HG03103 (cell line): Measurements from ENCODE around the gene TMEM17.

Experiments used
- ATAC-seq: cut with Tn5 transposase; IDR thresholded peaks from one replicate; pipeline ENCODE4 v1.9.1; 2021; ENCODE audit warnings: low read depth; ENCODE audit not compliant: unreplicated experiment

TMEM17 gene

DNA sequence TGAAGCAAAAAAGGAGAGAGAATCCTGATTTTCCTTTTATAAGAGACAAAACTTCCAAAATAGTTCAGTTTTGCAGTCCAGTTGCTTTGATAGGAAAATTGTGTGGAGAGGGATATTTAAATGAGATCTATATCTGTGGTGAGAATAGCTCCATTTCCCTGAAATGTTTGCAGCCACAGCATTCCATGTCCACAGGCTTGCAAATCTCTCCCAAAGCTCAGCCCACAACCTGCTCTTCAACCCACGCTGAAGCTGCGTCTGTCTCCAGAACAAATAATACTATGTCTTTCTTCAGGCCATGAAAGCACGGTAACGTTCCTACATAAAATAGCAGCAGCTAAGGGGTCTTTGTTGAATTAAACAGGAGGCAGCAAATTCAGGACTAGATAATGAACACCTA lies 31.8 kb downstream of the TMEM17 start:
- no peak for ATAC-seq

DNA sequence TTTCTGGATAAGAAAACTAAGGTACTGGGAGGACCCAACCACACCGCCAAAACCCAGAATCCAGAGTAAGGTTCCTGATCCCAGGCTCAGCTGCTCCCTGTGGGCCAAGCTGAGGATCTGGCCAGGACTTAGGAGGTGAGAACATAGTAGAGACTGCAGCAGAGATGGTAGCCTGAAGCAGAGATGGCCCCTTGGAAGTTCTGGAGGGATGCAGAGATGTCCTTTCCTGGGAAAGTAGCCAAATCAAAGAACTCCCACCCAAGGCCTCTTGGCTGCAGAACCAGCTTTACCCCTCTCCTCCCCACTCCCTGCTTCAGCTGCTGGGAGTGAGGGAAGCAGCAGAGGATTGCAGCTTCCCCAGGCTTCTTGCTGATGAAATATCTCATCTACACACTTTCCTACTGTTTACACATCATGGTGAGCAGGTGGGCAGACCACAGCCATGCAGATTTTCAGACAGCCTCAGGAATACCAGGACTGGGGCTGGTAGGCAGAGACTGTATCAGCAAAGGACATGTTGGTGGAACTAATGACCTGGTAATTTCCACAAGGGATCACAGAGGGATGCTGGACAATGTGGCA lies 32.7 kb downstream of the TMEM17 start:
- ATAC-seq, result no peak

DNA sequence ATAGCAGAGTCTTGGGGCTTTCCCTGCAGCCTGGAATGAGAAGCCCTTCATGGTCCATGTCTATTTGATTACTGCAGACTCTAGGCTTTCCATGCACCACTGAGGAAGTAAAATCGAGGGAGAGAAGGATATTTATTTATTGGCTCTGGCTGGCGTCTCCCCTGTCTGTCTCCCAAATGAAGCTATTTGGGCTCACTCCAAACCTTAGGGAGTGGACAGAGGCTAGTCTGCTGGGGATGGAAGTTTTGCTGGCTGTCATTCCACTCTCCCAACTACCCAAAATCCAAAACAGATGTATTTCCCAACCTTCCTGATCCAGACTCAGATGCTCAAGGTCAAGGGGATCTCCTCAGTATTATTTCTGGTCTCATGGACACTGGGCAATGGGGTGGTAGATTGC lies 33.7 kb downstream of the TMEM17 start:
- no peak for ATAC-seq

GRCh38 chr2:62471816-62472215 lies 34.2 kb downstream of the TMEM17 start:
- no peak for ATAC-seq

- no peak for ATAC-seq
Observed at GRCh38 chr2:62471404-62471803, 34.6 kb downstream of the TMEM17 start.

- ATAC-seq, result no peak
Observed at GRCh38 chr2:62469548-62469947, 36.4 kb downstream of the TMEM17 start.

- no peak for ATAC-seq
Observed at GRCh38 chr2:62469114-62469513, 36.9 kb downstream of the TMEM17 start.

- ATAC-seq, result no peak
Observed at GRCh38 chr2:62467475-62468321, 38.3 kb downstream of the TMEM17 start.

DNA sequence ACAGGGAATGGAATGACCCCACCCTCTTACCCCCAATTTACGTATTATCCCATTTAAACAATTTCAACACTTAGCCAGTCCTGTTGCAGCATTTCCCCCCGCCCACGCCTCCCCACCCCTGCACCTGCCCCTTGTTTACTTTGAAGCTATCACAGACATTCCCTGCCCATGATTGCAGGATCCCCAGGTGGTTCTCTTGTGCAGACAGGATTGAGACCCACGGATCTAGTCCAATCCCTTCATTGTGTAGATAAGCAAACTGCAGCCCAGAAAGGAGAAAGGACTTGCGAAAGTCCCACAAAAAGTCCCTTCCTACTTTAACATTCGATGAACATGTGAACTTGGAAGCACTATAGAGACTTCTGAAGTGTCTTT lies 38.9 kb downstream of the TMEM17 start:
- ATAC-seq, result no peak

DNA sequence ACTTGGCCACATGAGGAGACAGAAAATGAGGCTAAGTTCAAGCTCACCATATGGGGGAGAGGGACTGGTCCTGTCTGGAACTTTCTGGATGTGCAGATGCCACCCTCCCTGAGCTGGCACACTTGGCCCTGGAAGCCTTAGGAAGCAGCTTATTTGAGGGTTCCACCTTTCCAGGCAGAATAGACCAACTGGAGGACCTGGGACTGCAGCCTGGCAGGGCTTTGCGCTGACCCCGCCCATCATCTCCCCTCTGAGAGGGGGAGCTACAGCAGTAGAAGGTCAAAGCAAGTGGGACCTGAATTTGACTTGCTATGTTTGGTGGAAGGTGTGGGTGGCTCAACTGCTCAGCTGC lies 39.5 kb downstream of the TMEM17 start:
- no peak for ATAC-seq

DNA sequence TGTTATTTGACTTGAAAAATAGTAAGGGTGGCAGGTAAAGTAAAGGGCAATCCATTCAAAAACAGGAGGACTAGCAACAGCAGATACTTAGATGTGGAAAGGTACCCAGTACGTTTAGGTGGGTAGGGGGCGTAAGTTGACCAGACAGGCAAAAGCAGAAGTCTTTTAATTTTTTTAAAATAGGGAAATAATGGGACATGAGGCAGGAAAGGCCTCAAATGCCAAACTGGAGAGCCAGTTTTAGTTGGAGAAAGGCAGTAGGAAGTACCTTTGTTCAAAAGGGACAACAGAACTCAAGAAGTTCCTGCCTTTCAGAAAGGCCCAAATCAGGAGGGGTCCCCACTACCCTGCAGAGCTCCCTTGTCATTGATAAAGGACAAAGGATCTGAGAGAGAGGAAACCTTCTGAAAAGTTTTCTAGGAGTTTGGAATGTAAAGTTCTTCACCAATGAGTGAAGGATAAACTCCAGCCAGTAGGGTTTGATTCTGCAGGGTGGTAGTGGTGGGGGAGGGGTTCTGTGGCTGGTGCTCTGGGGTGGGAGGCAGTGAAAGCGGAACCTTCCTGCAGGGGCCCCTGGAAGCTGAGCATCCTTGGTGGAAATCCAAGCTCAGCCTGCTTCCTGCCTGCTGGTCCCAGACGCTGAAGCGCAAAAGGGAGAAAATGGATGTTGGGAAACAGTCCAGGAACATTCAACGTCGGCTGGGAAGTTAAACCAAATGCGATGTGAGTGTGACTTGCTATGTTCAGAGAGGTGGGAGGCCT lies 40.1 kb downstream of the TMEM17 start:
- no peak for ATAC-seq

DNA sequence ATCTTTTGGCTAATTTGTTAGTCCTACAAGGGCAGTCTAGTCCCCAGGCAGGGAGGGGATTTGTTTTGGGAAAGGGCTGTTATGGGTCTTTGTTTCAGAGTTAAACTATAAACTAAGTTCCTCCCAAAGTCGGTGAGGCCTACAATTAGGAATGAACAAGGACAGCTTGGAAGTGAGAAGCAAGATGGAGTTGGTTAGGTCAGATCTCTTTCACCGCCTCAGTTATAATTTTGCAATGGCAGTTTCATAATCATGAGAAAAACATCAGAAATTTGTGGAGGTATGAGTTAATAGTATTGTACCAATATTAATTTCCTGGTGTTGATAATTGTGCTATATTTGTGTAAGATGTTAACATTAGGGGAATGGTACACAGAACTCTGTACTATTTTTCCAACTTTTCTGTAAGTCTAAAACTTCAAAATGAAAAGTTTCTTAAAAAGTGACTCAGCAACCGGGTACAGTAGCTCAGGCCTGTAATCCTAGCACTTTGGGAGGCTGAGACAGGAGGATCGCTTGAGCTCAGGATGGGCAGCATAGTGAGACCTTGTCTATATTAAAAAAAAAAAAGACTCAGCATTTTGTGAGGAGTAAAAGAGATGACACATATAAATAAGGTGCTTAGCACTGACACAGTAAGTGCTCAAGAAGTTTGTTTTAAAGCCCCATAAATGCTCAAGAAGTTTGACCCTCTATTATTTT lies 40.8 kb downstream of the TMEM17 start:
- ATAC-seq, result no peak

DNA sequence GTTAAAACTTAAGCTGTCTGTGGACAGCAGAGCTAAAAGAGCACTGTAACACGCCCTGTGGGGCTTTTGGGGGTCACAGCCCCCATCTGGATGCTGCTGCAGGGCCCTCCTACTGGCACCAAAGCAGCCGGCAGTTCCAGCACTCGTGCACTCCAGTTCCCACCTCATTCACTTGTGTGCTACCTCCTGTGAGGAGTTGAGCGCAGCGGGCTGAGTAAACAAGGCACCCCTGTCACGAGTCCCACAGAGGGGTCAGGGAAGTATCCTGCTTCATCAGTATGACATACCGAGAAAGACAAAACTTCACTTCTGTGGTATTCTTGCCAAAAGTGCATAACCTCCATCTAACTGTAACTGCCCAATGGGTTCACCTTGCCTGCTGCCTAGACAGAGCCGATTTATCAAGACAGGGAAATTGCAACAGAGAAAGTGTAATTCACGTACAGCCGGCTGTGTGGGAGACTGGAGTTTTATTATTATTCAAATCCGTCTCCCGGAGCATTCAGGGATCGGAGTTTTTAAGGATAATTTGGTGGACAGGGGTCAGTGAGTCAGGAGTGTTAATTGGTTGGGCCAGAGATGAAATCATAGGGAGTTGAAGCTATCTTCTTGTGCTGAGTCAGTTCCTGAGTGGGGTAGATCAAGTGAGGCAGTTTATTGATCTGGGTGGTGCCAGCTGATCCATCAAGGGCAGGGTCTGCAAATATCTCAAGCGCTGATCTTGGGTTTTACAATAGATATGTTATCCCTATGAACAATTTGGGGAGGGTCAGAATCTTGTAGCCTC lies 41.6 kb downstream of the TMEM17 start:
- no peak for ATAC-seq

GRCh38 chr2:62462211-62462610 lies 43.8 kb downstream of the TMEM17 start:
- no peak for ATAC-seq

GRCh38 chr2:62461707-62462106 lies 44.3 kb downstream of the TMEM17 start:
- no peak for ATAC-seq

GRCh38 chr2:62461017-62461553 lies 44.9 kb downstream of the TMEM17 start:
- ATAC-seq, result no peak

GRCh38 chr2:62460175-62460574 lies 45.8 kb downstream of the TMEM17 start:
- ATAC-seq, result no peak

DNA sequence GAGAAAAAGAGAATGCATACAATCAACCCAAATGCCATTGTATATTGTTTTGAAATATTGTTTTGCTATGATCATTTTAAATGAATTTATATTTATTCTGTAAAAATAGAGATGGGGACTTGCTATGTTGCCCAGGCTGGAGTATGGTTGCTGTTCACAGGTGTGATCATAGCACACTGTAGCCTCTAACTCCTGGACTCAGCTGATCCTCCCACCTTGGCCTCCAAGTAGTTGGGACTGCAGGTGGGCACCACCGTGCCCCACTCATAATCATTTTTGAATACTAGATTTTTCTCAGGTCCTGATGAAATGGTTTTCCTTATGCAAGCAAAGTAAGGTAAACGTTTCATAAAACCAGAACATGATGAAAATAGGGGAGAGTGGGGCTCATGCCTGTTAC lies 46.3 kb downstream of the TMEM17 start:
- no peak for ATAC-seq

DNA sequence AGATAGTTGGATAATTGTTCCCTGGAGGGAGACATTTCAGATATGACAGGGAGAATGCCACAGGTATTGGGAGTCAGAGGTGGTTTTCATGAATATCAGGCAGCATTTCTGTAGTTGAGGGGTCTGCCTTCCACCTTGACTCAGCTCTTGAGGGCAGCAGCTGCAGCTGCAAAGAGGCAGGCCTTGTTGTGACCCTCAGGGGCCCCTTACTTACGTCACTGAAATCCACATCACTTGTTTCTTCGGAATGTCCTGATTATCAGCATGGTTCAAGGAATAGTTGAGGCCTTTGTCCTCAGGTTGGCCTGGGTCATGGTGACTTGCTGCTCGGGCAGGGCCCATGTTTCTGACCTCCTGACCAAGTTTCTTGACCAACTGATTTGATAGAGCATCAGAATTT lies 46.9 kb downstream of the TMEM17 start:
- no peak for ATAC-seq

DNA sequence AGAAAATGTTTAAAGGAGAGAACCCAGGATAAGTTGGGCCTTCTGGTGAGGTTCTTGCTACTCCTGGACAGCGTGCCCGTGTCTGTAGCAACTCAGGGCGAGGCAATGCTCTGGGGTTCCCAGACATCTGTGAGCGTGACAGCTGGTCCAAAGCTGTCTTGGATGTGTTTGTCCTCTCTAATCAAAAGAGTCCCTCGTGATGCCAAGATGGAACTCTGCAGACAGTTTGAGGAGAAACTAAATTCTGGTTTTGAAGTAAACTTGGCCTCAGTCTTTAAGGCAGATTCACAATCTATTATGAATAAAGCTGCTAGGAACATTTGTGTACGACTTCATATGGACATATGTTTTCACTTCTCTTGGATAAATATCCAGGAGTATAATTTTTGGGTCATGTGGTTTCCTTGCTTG lies 47.3 kb downstream of the TMEM17 start:
- no peak for ATAC-seq
